LNCaP clone FGC (cell line): ENCODE measurements around the gene FOXK1.

Experiments
- DNase-seq: peaks from one replicate; pipeline ENCODE4 v3.0.0-alpha.2; 2011; ENCODE audit warnings: low read depth
- H3K4me3 ChIP-seq: 2 replicates; pipeline ENCODE4 v1.5.1; 2011; ENCODE audit warnings: mild to moderate bottlenecking, low read depth, low read length, control low read depth
- CTCF ChIP-seq: IDR thresholded peaks from 2 replicates; pipeline ENCODE4 v1.5.1; 2012; ENCODE audit warnings: mild to moderate bottlenecking; ENCODE audit not compliant: control insufficient read depth, insufficient read depth; ENCODE audit errors: extremely low read depth

The FOXK1 gene

DNA sequence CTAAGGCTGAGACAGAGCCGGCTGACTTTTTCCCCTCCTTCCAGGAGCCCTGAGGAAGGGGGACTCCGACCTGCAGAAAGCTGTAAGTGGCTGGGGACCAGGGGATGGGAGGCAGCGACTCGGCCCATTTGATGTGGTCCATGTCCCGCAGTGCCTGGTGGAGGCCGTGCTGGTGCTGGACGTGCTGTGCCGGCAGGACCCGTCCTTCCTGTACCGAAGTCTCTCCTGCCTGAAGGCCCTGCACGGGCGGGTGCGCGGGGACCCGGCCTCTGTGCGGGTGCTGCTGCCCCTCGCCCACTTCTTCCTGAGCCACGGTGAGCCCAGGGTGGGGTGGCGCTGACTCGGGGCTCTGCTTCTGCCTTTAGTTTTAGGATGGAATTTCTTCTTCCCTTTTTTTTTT is 103.3 kb downstream of the FOXK1 start:
- no peak for DNase-seq
- TF ChIP-seq CTCF = no peak
- H3K4me3 ChIP-seq = no peak overlapping the region

GRCh38 chr7:4786015-4786414 is 103.9 kb downstream of the FOXK1 start:
- no peak for DNase-seq
- no peak overlapping the region for H3K4me3 ChIP-seq
- no peak for TF ChIP-seq CTCF

GRCh38 chr7:4787541-4787940 is 105.4 kb downstream of the FOXK1 start:
- TF ChIP-seq CTCF = no peak
- H3K4me3 ChIP-seq = no peak overlapping the region
- DNase-seq = no peak

- no peak overlapping the region for H3K4me3 ChIP-seq
- no peak for DNase-seq
- TF ChIP-seq CTCF = no peak
Observed at GRCh38 chr7:4787947-4788626, 106.0 kb downstream of the FOXK1 start.

GRCh38 chr7:4788627-4789189 is 106.6 kb downstream of the FOXK1 start:
- TF ChIP-seq CTCF = no peak
- DNase-seq = no peak
- H3K4me3 ChIP-seq = no peak overlapping the region

DNA sequence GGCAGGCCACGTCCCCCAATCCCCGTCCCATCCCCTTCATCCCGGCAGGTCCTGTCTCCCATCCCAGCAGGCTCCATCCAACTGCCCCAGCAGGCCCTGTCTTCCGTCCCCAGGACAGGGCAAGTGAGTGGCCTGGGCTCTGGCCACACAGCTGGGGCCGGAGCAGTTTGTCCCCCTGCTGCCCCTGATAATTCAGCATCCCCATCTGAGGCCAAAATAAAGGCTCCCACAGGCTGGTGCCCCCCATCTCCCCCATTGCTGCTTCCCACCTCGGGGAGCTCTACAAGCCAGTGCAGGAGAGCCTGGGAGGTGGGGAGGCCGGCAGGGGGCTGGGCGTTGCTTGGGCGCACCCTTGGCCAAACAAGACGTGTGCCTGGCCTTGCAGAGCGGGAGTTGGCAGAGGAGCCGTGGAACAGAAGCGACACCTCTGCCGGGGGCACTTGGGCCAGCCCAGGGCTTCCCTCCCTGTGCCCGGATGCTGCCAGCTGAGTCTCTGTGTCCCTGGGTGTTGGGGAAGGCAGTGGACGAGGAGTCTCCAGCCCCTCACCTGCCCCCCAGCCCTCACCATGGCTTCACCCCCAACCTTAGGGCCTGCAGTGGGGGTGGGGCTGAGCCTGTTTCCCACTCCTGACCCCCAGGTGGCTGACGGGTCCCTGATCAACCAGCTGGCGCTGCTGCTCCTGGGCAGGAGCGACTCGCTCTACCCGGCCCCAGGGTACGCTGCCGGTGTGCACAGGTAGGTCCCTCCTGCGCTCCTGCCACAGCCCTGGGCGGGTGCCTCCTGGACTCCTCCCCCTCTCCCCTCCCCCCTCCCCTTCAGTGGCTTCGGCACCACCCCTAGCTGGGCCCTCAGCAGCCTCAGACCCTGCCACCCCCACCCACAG is 107.3 kb downstream of the FOXK1 start:
- no peak for DNase-seq
- H3K4me3 ChIP-seq = no peak overlapping the region
- no peak for TF ChIP-seq CTCF
